Measurements from ENCODE around the gene SLAMF9. TPM values are rescaled to one million over a fixed set of nuclear protein-coding genes. Genes with fewer than 3 reads are reported as not detected.

The SLAMF9 gene
- total and polyA plus RNA-seq, 2 of the 8 experiments (the other 6 are each of a cell fraction or from before 2014, with no cell fraction given) = not detected

- H3K79me1 ChIP-seq (ENCODE audit: low read depth, low read length) = peaks cover 2% of the 10 kb centered on the region; the same call in 1 of the 2 replicates
- H3K18ac ChIP-seq (ENCODE audit: extremely low read depth, low read length) = peak overlapping the region; percentile 76
- no peak overlapping the region for H3K23ac ChIP-seq (ENCODE audit: insufficient read length)
- H4K5ac ChIP-seq (ENCODE audit: insufficient read length, low read depth, low read length) = peak overlapping the region; percentile 80
- H2BK15ac ChIP-seq (ENCODE audit: low read length) = 0 out of 2 replicates have a peak overlapping the region, but pooled peaks have one; percentile 40
- peak; percentile 57 for FAIRE-seq
- 56% methylated on average over 9 of the region's 9 CpGs; no CpG with 5 or more reads in 1 of the 2 experiments for WGBS, 2 experiments (ENCODE audit: extremely low coverage in 1 of 2, insufficient coverage in 1 of 2, insufficient read length in 1 of 2, insufficient replicate concordance in 2 of 2, low coverage in 1 of 2, low lambda C conversion rate in 2 of 2, missing lambda C conversion rate in 1 of 2)
- H4K20me1 ChIP-seq (replicated peaks in 1 of 2; ENCODE audit: control insufficient read depth in 1 of 2, insufficient read depth in 2 of 2, low read length in 2 of 2) = no peaks in the 10 kb centered on the region
- peak overlapping the region; percentile 80; the same call in 1 of the 2 replicates for H3K27ac ChIP-seq (ENCODE audit: low read depth, low read length)
- 0 out of 2 replicates have a peak overlapping the region, but pooled peaks have one; percentile 15 for H2AFZ ChIP-seq (ENCODE audit: low read length)
- H3K4me1 ChIP-seq (replicated peaks in 1 of 4; ENCODE audit: control insufficient read depth in 3 of 4, insufficient read depth in 4 of 4, low read length in 3 of 4) = peaks cover 7 to 24% (median 14%) of the 10 kb centered on the region in 4 experiments
- H3K36me3 ChIP-seq (ENCODE audit: control insufficient read depth in 2 of 4, insufficient read depth in 4 of 4, low read length in 3 of 4) = no peaks in the 10 kb centered on the region; a peak in 1 of 8 replicates
- peak overlapping the region; percentile 50; the same call in 1 of the 2 replicates for H2BK20ac ChIP-seq (ENCODE audit: low read length)
- peak overlapping the region; percentile 47 for H2BK120ac ChIP-seq (replicated peaks; ENCODE audit: low read depth, low read length)
- no peaks in the 10 kb centered on the region for H3K9me3 ChIP-seq (ENCODE audit: insufficient read depth in 2 of 2, low read depth in 1 of 2, low read length in 1 of 2)
- H3K56ac ChIP-seq (replicated peaks; ENCODE audit: insufficient read length, low read depth, low read length) = peak overlapping the region; percentile 3
- peak overlapping the region; percentile 40; the same call in 1 of the 2 replicates for H2BK12ac ChIP-seq (ENCODE audit: low read depth, low read length)
- no peaks in the 10 kb centered on the region for H3K27me3 ChIP-seq (replicated peaks in 1 of 4; ENCODE audit: control insufficient read depth in 3 of 4, extremely low read depth in 1 of 4, insufficient read depth in 3 of 4, low read length in 3 of 4)
- peaks cover 10% of the 10 kb centered on the region; the same call in 1 of the 2 replicates for H3K23me2 ChIP-seq (ENCODE audit: low read depth, low read length)
- H3K4ac ChIP-seq (replicated peaks; ENCODE audit: insufficient read length, low read depth, low read length) = peak overlapping the region; percentile 6
- H2AK5ac ChIP-seq (ENCODE audit: low read depth, low read length) = no peak overlapping the region; the same call in 1 of the 2 replicates
- H3K14ac ChIP-seq (ENCODE audit: insufficient read length) = no peak overlapping the region
- H3K79me2 ChIP-seq (ENCODE audit: control insufficient read depth in 1 of 2, insufficient read depth in 2 of 2, low read length in 2 of 2) = peaks cover 3 to 12% of the 10 kb centered on the region in 2 experiments; a peak in 2 of 4 replicates
- H2BK5ac ChIP-seq (ENCODE audit: low read depth, low read length) = peak overlapping the region; percentile 55; the same call in 1 of the 2 replicates
- peak overlapping the region; percentile 76 for H4K91ac ChIP-seq (replicated peaks; ENCODE audit: insufficient read length, low read length)
- peak overlapping the region; percentile 72 to 77 for H3K4me2 ChIP-seq (ENCODE audit: insufficient read depth in 1 of 2, low read depth in 2 of 2, low read length in 2 of 2)
- no peak for DNase-seq (ENCODE audit: low read depth in 1 of 2, low spot score in 2 of 2)
- H3K9ac ChIP-seq (replicated peaks in 1 of 4; ENCODE audit: extremely low read depth in 1 of 4, low read depth in 3 of 4, low read length in 3 of 4) = 0 out of 7 replicates have a peak overlapping the region, but pooled peaks of 2 of the 4 experiments have one; percentile 36 to 68
- CTCF ChIA-PET (ENCODE audit: partially characterized antibody) = interaction anchor here (0.7 to 35.5 kb wide), 17 partner anchors 8 to 157 kb away, joined by 3 to 696 read pairs (median 4); partner anchors contain the start of genes SLAMF9 and TAGLN2
- no peak overlapping the region; the same call in 1 of the 2 replicates for H4K8ac ChIP-seq (ENCODE audit: extremely low read depth, insufficient read depth, low read length)
- H3K4me3 ChIP-seq (ENCODE audit: extremely low read depth in 1 of 4, insufficient read depth in 2 of 4, low read depth in 3 of 4, low read length in 4 of 4) = peak overlapping the region; percentile 49 to 82 (median 60); a peak in 7 of 8 replicates
- POLR2A ChIA-PET (ENCODE audit: partially characterized antibody) = interaction anchor here (0.6 to 2.8 kb wide), 20 partner anchors 8 to 165 kb away, joined by 3 to 19 read pairs (median 3); partner anchors contain the start of genes SLAMF9 and TAGLN2
- TF ChIP-seq CEBPB (IDR thresholded peaks at IDR 0.05; ENCODE audit: low read depth, low read length) (no peak), EGR1 (IDR thresholded peaks at IDR 0.05; ENCODE audit: borderline replicate concordance, low read depth, low read length) (no peak), FOSL1 (IDR thresholded peaks at IDR 0.05; ENCODE audit: insufficient read depth, low read depth, low read length) (no peak), BCL11A (IDR thresholded peaks at IDR 0.05; ENCODE audit: low read depth in 2 of 2, low read length in 2 of 2) (no peak), ATF2 (IDR thresholded peaks at IDR 0.05; ENCODE audit: low read length) (no peak), JUN (IDR thresholded peaks at IDR 0.05; ENCODE audit: low read depth, low read length) (no peak), KDM4A (IDR thresholded peaks at IDR 0.05; ENCODE audit: low read depth, low read length, severe bottlenecking) (no peak), JUND (IDR thresholded peaks at IDR 0.05; ENCODE audit: low read length) (no peak)
Measured at GRCh38 chr1:159946242-159947187, 7.5 kb downstream of the SLAMF9 start.

Data from H1 (cell line).